GM19372 (cell line): ENCODE measurements around the gene INO80D.
"Not testable (repeated sequence)": the region's sequence is repeated elsewhere in the genome, so short reads cannot be mapped to it uniquely, and the experiment has no call there.

Experiments
- ATAC-seq: cut with Tn5 transposase; IDR thresholded peaks from one replicate; pipeline ENCODE4 v1.9.1; 2021; ENCODE audit warnings: mild to moderate bottlenecking, low read depth, moderate library complexity; ENCODE audit not compliant: unreplicated experiment

The INO80D gene, protein sequence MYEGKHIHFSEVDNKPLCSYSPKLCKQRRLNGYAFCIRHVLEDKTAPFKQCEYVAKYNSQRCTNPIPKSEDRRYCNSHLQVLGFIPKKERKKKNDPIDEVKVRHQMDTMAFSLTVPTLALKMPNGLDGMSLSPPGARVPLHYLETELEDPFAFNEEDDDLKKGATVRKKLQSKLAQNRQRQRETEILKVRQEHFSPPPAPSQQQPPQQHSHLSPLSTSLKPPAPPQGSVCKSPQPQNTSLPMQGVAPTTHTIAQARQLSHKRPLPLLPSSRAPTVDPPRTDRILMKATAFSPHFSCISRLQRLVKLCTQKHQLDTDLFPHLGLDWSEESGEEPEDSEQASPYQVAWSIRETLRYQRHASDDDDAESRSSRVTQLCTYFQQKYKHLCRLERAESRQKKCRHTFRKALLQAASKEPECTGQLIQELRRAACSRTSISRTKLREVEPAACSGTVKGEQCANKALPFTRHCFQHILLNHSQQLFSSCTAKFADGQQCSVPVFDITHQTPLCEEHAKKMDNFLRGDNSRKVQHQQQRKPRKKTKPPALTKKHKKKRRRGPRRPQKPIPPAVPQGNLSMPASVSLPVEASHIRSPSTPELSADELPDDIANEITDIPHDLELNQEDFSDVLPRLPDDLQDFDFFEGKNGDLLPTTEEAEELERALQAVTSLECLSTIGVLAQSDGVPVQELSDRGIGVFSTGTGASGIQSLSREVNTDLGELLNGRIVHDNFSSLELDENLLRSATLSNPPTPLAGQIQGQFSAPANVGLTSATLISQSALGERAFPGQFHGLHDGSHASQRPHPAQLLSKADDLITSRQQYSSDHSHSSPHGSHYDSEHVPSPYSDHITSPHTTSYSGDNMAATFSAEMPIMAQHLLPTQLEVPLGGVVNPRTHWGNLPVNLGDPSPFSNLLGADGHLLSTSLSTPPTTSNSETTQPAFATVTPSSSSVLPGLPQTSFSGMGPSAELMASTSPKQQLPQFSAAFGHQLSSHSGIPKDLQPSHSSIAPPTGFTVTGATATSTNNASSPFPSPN

GRCh38 chr2:206085742-206086445 lies at the start of gene INO80D:
Gene INO80D, minus strand, starts transcription at chr2:206086174. Its CDS starts 23,158 bp downstream, at chr2:206063016.
- ATAC-seq, result peak; percentile 79

DNA sequence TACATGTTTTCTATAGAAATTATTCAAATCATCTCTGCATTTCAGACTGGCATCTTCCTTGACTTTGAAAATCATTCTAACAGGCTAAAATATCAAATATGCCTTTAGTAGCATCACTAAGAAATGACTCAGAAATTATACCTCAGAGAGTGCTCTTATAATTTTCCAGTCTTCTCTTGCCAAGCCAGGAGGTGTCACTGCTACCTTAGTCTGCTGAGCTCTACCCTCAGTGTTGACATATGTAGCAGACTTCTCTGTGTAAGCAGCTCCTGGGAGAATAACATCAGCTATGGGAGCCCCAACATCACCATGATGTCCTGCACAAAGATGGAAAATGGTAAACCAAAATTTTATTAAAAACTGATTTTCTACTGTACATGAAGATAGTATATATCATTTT lies 41.7 kb upstream of the INO80D start:
- ATAC-seq, result no peak

DNA sequence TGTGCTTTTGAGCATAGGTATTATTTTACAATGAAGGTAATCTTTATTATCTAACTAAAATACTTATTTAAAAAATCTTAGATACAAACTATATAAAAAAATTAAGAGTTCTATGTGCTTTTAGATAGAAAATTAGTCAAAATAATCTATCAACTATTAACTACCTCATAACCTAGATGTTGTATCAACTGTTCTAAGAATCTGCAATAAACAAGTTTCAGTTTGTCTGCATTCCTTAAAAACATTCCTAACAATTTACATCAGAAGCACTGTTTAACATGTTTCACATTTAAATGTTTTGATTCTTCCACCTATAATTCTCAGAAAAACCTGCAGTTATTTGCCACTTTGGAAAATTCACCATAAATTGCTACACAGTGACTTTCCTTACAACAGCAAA lies 39.9 kb upstream of the INO80D start:
- no peak for ATAC-seq

- ATAC-seq, result not testable (repeated sequence)
These were observed 36.6 kb upstream of the INO80D start for GRCh38 chr2:206122569-206122968.

DNA sequence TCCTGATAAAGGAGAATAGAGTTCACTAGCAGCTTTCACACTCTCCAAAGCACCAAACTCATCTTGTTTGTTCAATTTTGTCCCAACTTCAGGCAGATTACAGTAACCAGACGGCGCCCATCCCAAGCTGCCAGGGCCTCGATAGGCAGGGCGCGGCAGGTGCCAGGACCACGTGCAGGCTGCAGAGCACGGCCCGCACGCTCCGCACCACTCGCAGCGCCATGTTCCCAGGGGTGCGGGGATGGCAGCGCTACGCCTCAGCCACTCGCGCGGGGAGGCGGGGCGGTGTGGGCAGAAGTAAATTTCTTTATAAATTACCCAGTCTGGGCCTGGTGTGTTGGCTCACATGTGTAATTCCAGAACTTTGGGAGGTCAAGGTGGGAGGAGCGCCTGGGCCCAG lies 30.3 kb upstream of the INO80D start:
- ATAC-seq, result no peak

DNA sequence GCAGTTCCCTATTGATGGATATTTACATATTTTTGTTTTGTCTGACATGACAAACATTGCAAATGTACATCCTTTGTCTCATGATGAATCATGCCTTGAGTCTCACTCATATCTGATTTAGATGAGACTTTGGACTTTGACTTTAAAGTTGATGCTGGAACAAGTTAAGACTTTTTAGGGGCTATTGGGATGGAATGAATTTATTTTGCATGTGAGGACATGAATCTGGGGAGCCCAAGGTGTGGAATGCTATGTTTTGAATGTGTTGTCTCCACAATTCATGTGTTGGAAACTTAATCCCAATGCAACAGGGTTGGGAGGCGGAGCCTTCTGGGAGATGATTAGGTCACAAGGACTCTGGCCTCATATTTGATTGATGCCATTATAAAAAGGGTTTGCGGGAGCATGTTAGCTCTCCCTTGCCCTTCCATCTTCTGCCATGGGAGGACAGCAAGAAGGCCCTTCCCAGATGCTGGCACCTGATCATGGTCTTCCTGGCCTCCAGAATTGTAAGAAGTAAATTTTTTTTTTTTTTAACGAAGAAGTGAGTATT lies 29.1 kb upstream of the INO80D start:
- ATAC-seq, result no peak

- ATAC-seq, result no peak
These were observed 27.0 kb upstream of the INO80D start for GRCh38 chr2:206112846-206113547.

DNA sequence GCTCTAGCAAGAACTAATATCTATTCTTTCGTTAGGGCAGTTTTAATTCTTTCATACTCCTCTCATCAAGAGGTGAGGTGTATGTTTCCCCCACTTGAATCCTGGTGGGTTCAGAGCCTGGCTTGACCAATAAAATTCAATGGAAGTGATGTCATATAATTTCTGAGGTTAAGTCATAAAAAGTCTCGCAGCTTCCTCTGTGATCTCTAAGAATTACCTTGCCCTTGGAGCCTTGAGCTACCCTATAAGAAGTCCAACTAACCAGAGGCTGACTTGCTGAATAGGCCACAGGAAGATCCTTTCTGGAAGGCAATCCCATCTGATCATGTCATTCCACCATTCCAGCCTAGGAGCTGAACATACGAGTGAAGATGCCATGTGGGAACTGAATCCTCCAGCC lies 26.1 kb upstream of the INO80D start:
- ATAC-seq, result no peak

- ATAC-seq, result no peak
These were observed 22.7 kb upstream of the INO80D start for GRCh38 chr2:206108713-206109112.

DNA sequence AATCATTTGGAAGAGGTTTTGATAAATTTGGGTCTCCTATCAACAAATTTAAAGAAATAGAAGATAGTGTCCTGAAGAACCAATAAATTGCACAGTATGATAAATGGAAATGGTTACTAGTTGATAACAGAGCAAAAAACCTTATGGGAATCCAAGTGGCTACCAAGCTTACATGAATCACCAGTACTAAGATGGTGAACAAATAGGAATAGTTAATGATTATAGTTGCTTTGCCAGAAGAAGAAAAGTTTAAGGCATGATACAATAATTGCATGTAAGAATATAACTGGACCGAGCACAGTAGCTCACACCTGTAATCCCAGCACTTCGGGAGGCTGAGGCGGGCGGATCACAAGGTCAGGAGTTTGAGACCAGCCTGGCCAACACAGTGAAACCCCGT lies 19.6 kb upstream of the INO80D start:
- no peak for ATAC-seq

DNA sequence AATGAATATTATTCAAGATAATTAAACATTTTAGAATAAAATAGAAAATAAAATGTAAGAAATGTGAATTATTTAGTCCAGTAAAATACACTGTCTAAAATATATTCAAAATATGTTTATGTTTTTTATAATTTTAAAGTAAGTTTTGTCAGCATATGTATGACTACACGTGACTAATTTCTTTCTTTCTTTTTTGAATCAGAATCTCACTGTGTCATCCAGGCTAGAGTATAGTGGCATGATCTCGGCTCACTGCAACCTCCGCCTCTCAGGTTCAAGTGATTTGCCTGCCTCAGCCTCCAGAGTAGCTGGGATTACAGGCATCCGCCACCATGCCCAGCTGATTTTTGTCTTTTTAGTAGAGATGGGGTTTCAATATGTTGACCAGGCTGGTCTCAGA lies 19.1 kb upstream of the INO80D start:
- no peak for ATAC-seq

GRCh38 chr2:206098872-206099271 lies 12.9 kb upstream of the INO80D start:
- ATAC-seq, result not testable (repeated sequence)

- ATAC-seq, result no peak
These were observed 12.5 kb upstream of the INO80D start for GRCh38 chr2:206098471-206098870.

GRCh38 chr2:206096876-206097275 lies 10.9 kb upstream of the INO80D start:
- ATAC-seq, result no peak

GRCh38 chr2:206095536-206096332 lies 9.8 kb upstream of the INO80D start:
- ATAC-seq, result no peak

- ATAC-seq, result no peak
These were observed 6.3 kb upstream of the INO80D start for GRCh38 chr2:206092297-206092696.

DNA sequence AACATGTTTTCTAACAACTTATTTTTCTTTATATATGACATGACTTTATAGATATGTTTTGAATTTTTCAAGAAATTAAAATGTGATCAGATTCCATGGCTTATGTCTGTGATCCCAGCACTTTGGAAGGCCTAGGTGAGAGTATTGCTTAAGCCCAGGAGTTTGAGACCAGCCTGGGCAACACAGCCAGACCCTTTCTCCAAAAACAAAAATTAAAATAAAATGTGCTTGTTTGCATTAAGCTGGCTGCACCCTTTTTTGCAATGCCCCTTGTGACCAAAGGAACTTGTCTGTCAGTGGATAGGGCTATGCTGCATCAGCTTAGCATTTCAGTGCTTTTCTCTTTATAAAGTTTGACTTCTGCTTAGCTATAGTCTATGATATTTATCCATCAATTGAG lies 2.3 kb upstream of the INO80D start:
- ATAC-seq, result no peak

DNA sequence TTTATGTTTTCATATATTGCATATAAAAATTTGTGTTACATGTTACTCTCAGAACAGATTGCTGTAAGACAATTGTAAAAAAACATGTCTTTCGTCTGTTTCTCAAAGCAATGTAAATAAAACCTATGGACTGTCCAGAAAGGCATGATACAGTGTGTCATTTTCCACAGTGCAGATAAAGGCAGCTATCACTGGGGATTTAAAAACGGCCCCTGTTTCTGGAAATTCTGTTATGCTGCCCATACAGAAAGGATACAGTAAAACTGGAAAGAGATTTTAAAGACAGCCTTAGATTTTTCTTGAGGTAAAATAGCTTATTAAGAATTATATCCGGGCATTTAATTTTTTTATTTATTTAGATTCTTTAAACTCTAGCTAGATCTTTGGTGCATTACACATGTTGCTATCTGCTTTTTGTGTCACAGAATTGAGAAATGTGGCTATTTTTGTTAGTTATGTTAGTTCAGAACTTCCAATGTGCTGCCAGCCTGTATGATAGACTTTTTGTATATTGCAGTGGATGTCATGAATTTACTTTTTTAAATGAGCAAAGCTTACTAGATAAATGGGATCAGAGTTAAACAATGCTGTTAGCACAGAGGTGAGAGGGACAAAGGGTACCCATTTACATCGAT lies 859 bp upstream of the INO80D start:
- no peak for ATAC-seq
